Skeletal muscle tissue (tissue), 4 donors: ENCODE results near the gene EIF4G3. TPM values are rescaled to one million over a fixed set of nuclear protein-coding genes. Genes with fewer than 3 reads are reported as not detected.
"Not testable (repeated sequence)": the region's sequence is repeated elsewhere in the genome, so short reads cannot be mapped to it uniquely, and the experiment has no call there.

Source experiments
- H3K27ac ChIP-seq: one replicate; pipeline ENCODE4 v1.7.0; 2013; ENCODE audit warnings: mild to moderate bottlenecking, low read depth, low read length, inconsistent platforms
- H3K27me3 ChIP-seq, 3 donors: one replicate each; pipeline ENCODE4 v1.7.0; 2013; ENCODE audit warnings: low read length in 3 of 3; ENCODE audit not compliant: control insufficient read depth in 3 of 3, insufficient read depth in 3 of 3
- H3K36me3 ChIP-seq, 3 donors: one replicate each; pipeline ENCODE4 v1.7.0; 2013; ENCODE audit warnings: low read length in 3 of 3; ENCODE audit not compliant: control insufficient read depth in 3 of 3, insufficient read depth in 3 of 3
- H3K4me1 ChIP-seq, 3 donors: one replicate each; pipeline ENCODE4 v1.7.0; 2013; ENCODE audit warnings: low read length in 3 of 3, mild to moderate bottlenecking in 3 of 3; ENCODE audit not compliant: control insufficient read depth in 3 of 3, insufficient read depth in 3 of 3
- H3K4me3 ChIP-seq, 3 donors: one replicate each; pipeline ENCODE4 v1.7.0; 2013; ENCODE audit warnings: low read length in 3 of 3
- H3K9ac ChIP-seq, 3 donors: one replicate each; pipeline ENCODE4 v1.7.0; 2013; ENCODE audit warnings: low read length in 3 of 3, mild to moderate bottlenecking in 3 of 3, moderate library complexity in 2 of 3, low read depth in 1 of 3
- H3K9me3 ChIP-seq, 3 donors: one replicate each; pipeline ENCODE4 v1.7.0; 2013; ENCODE audit warnings: low read length in 3 of 3; ENCODE audit not compliant: control insufficient read depth in 3 of 3
- total RNA-seq: library from RNA; depleted of rRNA; stranded (reverse); fragments of >200 nt; gene quantifications from one replicate; pipeline ENCODE4 v1.2.3, GENCODE V29; 2014
- donor health status: Osteomylitis.

Gene EIF4G3
- total RNA-seq = 23.5 TPM

GRCh38 chr1:21176586-21177555 is at the start of gene EIF4G3:
Gene EIF4G3, minus strand, starts transcription at chr1:21176897. Its CDS starts 174,155 bp downstream, at chr1:21002742.
- peak within 1 kb of the TSS; percentile 92 to 95 (median 93) for H3K9ac ChIP-seq
- no peaks in the 10 kb centered on the region for H3K9me3 ChIP-seq
- H3K4me1 ChIP-seq = peaks cover 11 to 14% (median 11%) of the 10 kb centered on the region in 3 donors
- H3K27ac ChIP-seq = peak within 1 kb of the TSS; percentile 92
- peak within 1 kb of the TSS; percentile 83 to 94 (median 91) for H3K4me3 ChIP-seq
- H3K27me3 ChIP-seq = no peaks in the 10 kb centered on the region
- H3K36me3 ChIP-seq = no peaks in the 10 kb centered on the region

- Histone ChIP-seq H3K9me3 (no peaks in the 10 kb centered on the region), H3K36me3 (peaks cover 23 to 38% (median 34%) of the 10 kb centered on the region in 3 donors), H3K4me3 (no peak overlapping the region), H3K27ac (no peak overlapping the region), H3K9ac (no peak overlapping the region), H3K4me1 (no peaks in the 10 kb centered on the region), H3K27me3 (no peaks in the 10 kb centered on the region)
Observed at GRCh38 chr1:21225065-21225464, 48.4 kb upstream of the EIF4G3 start.

GRCh38 chr1:21220815-21221214 is 44.1 kb upstream of the EIF4G3 start:
- Histone ChIP-seq H3K27ac (no peak overlapping the region), H3K9me3 (no peaks in the 10 kb centered on the region), H3K9ac (no peak overlapping the region), H3K27me3 (no peaks in the 10 kb centered on the region), H3K36me3 (peaks cover 17 to 33% (median 30%) of the 10 kb centered on the region in 3 donors), H3K4me1 (no peaks in the 10 kb centered on the region), H3K4me3 (no peak overlapping the region)

GRCh38 chr1:21219674-21220073 is 43.0 kb upstream of the EIF4G3 start:
- H3K36me3 ChIP-seq = peaks cover 12 to 26% (median 24%) of the 10 kb centered on the region in 3 donors
- H3K27me3 ChIP-seq = no peaks in the 10 kb centered on the region
- H3K9ac ChIP-seq = no peak overlapping the region
- H3K4me1 ChIP-seq = no peaks in the 10 kb centered on the region
- H3K9me3 ChIP-seq = no peaks in the 10 kb centered on the region
- H3K27ac ChIP-seq = no peak overlapping the region
- H3K4me3 ChIP-seq = no peak overlapping the region

GRCh38 chr1:21217812-21218596 is 41.3 kb upstream of the EIF4G3 start:
- no peak overlapping the region for H3K9ac ChIP-seq
- no peaks in the 10 kb centered on the region for H3K9me3 ChIP-seq
- H3K36me3 ChIP-seq = peaks cover 7 to 15% (median 15%) of the 10 kb centered on the region in 3 donors

GRCh38 chr1:21216835-21217811 is 40.4 kb upstream of the EIF4G3 start:
- Histone ChIP-seq H3K9ac (no peak overlapping the region), H3K27ac (no peak overlapping the region), H3K4me3 (no peak overlapping the region), H3K36me3 (peaks cover 7 to 12% (median 12%) of the 10 kb centered on the region in 3 donors), H3K27me3 (no peaks in the 10 kb centered on the region), H3K4me1 (no peaks in the 10 kb centered on the region), H3K9me3 (no peaks in the 10 kb centered on the region)

More at GRCh38 chr1:21217812-21218596, 41.3 kb upstream of the EIF4G3 start:
- no peak overlapping the region for H3K4me3 ChIP-seq
- H3K4me1 ChIP-seq = no peaks in the 10 kb centered on the region
- H3K27ac ChIP-seq = no peak overlapping the region
- no peaks in the 10 kb centered on the region for H3K27me3 ChIP-seq

GRCh38 chr1:21212126-21212525 is 35.4 kb upstream of the EIF4G3 start:
- H3K4me1 ChIP-seq = no peaks in the 10 kb centered on the region
- no peaks in the 10 kb centered on the region for H3K27me3 ChIP-seq
- H3K9me3 ChIP-seq = no peaks in the 10 kb centered on the region
- no peaks in the 10 kb centered on the region for H3K36me3 ChIP-seq
- H3K4me3 ChIP-seq = no peak overlapping the region
- H3K9ac ChIP-seq = no peak overlapping the region
- no peak overlapping the region for H3K27ac ChIP-seq

GRCh38 chr1:21208137-21208700 is 31.5 kb upstream of the EIF4G3 start:
- not testable (repeated sequence) for H3K27me3 ChIP-seq, H3K9me3 ChIP-seq, H3K36me3 ChIP-seq, H3K27ac ChIP-seq, H3K4me1 ChIP-seq, H3K9ac ChIP-seq, H3K4me3 ChIP-seq

- no peak overlapping the region for H3K4me3 ChIP-seq
- H3K9me3 ChIP-seq = no peaks in the 10 kb centered on the region
- no peaks in the 10 kb centered on the region for H3K27me3 ChIP-seq
- H3K27ac ChIP-seq = no peak overlapping the region
- H3K4me1 ChIP-seq = no peaks in the 10 kb centered on the region
- no peaks in the 10 kb centered on the region for H3K36me3 ChIP-seq
- H3K9ac ChIP-seq = no peak overlapping the region
Observed at GRCh38 chr1:21206117-21206516, 29.4 kb upstream of the EIF4G3 start.
